HG02970 (cell line): Measurements from ENCODE around the gene PLEKHA8.
"Not testable (repeated sequence)": the region's sequence is repeated elsewhere in the genome, so short reads cannot be mapped to it uniquely, and the experiment has no call there.

Experiments used
- ATAC-seq: cut with Tn5 transposase; IDR thresholded peaks from one replicate; pipeline ENCODE4 v1.9.1; 2021; ENCODE audit warnings: mild to moderate bottlenecking, moderate library complexity, moderate number of reproducible peaks; ENCODE audit not compliant: unreplicated experiment, low FRiP score

PLEKHA8 gene

DNA sequence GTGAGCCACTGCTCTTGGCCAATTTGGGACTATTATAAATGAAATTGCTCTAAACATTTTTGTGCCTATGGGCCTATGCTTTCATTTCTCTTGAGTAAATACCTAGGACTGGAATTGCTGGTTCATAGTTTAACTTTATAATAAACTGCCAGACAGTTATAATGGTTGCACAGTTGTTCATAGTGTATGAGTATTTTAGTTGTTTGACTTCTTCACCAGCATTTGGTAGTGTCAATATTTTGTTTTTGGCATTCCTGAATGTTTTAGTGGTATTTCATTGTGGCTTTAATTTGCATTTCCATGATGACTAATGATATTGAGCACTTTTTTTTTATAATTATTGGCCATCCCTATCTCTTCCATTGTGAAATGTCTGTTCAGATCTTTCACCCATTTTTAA, 29.5 kb downstream of the PLEKHA8 start:
- ATAC-seq: no peak

GRCh38 chr7:30061786-30062185, 33.6 kb downstream of the PLEKHA8 start:
- ATAC-seq: not testable (repeated sequence)

DNA sequence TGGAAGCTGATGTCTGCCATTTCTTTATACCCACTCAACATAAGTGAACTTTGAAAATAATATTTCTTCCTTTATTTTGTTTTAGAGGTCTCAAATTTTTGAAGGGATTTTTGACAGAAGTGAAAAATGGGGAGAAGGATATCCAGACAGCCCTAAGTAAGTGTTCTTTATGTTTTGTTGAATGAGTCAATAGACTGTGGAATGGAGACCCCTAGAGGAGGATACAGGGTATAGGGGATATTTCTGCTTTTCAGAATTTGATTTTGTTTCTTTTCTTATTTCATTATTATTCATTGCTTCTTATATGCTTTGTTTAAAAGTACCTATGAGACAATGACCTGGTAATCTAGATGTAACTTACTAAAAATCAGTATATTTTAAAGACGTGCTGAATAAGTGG, 34.4 kb downstream of the PLEKHA8 start:
- ATAC-seq: no peak

GRCh38 chr7:30065746-30066145, 37.5 kb downstream of the PLEKHA8 start:
- no peak for ATAC-seq

DNA sequence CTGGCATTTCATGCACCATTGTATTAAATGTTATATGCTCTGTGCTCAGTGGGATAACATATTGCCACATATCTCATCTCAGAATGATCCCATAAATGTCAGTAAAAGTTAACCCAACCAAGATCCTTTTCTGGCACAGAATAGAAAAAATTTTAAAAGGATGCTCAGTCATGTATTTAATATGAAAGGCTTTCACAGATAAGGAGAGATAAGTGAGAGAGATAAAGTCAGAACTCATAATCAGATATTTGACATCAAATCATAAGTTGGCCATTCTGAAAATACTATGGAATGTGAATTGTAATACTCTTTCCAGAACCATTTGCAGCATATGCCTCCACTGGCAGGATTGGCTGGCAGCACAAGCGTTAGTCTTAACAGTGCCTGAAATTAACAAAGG, 38.5 kb downstream of the PLEKHA8 start:
- ATAC-seq: no peak

DNA sequence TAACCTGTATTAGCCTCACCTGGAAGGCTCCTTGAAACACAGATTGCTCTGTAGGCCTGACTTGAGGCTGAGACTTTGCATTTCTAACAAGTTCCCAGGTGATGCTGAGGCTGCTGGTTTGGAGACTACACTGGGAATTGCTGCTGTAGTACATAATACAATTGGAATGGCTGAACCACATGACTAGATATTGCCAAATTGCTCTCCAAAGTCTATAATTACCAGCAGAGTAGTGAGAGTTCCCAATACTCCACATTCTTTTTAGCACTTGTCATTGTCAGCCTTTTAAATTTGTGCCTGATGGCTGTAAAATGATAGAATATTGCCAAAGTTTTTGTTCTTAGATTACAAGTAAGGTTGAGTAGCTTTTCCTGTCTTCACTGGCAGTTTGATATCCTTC, 39.9 kb downstream of the PLEKHA8 start:
- ATAC-seq: no peak

DNA sequence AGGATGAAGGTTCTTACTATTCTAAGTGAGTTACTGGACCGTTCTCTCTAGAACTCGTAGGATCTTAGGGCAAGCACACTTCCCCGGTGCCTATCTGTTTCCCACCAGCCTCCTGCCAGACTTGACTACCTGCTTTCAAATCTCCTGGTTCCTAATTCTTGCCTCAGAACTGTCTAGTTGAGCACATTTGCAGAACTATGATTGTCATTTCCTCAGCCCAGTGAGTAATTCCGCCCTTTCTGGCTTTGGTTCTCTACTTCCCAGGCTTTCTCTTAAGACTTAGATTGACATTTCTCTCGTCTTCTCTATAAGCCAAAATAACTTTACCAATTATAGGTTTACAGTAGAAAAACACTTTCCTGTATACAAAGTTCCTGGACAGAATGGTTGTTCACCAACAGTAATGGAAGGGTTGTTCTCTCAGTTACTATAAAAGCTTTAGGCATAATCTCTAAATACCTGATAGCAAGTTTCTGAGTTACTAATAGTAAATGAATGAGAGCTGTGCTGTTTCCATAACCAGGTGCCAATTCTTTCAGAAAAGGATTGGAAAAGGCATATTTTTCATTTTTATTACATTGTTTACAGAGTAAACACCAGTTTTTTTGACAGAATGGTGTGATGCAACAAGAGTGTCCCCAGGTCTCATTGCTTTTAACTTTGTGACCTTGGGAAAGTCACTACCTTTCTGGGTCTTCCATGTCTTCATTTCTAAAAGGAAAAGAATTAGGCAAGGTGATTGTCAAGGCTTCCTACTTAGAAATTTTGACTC, 41.1 kb downstream of the PLEKHA8 start:
- no peak for ATAC-seq

DNA sequence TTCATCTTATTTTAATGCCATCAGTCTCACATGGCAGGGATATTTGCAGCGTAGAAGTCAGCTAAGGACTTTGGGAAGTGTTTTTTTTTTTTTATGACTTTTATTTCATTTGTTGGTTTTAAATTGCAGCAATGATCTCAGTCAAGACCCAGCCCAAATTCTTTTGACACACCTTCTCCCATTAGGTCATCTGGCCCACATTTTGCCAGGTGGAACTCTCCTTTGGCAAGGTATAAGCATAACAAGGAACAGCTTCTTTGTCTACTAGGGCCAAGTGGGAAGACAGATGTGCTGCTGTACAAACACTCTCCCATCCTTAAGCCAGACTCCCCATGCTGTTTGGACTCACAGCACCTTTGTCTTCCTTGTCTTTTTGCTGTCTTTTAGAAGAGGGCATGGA, 41.8 kb downstream of the PLEKHA8 start:
- no peak for ATAC-seq

- ATAC-seq: no peak
These were observed 44.5 kb downstream of the PLEKHA8 start for GRCh38 chr7:30072735-30073134.

- no peak for ATAC-seq
These were observed 46.3 kb downstream of the PLEKHA8 start for GRCh38 chr7:30074422-30075030.

GRCh38 chr7:30076411-30076810, 48.2 kb downstream of the PLEKHA8 start:
- no peak for ATAC-seq

GRCh38 chr7:30078280-30078679, 50.1 kb downstream of the PLEKHA8 start:
- ATAC-seq: no peak

GRCh38 chr7:30079880-30080279, 51.7 kb downstream of the PLEKHA8 start:
- no peak for ATAC-seq

DNA sequence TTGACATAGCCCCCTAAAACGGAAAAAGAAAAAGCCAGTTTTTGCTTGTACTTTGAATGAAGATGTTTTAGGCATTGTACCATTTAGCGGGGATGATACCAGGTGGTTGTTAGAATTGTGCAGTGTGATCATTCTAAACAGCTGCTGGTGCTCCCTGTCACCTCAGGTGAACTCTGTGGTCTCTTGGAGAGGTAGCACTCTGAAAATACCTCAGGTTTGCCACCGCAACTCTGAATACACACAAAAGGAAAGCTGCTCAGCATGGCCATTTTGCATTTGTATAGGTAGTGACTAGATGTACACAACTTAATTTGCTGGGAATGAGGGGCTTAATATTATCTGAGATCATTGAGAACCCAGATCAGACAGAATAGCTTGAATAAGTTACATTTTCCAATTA, 52.6 kb downstream of the PLEKHA8 start:
- no peak for ATAC-seq

GRCh38 chr7:30082686-30083085, 54.5 kb downstream of the PLEKHA8 start:
- ATAC-seq: no peak

DNA sequence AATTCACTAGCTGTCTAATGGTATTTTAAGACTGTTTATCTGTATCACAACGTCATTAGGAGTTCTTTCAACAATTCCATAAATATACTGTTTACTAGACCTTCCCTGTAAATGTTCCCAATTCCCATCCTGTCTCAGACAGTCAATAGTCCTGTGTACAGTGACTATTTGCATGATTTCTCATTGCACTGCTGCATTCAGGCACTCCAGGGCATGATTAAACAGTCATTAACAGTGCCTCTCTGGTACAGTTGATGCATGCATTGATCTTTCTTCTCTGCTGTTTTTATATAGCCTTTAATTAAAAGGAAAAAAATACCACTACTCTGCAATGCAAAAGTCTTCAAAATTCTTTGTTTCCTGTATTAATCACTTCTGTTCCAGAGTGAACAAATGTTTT, 55.1 kb downstream of the PLEKHA8 start:
- no peak for ATAC-seq

GRCh38 chr7:30084212-30084611, 56.0 kb downstream of the PLEKHA8 start:
- no peak for ATAC-seq

GRCh38 chr7:30086529-30086928, 58.3 kb downstream of the PLEKHA8 start:
- ATAC-seq: no peak

- no peak for ATAC-seq
These were observed 59.2 kb downstream of the PLEKHA8 start for GRCh38 chr7:30087371-30087770.

DNA sequence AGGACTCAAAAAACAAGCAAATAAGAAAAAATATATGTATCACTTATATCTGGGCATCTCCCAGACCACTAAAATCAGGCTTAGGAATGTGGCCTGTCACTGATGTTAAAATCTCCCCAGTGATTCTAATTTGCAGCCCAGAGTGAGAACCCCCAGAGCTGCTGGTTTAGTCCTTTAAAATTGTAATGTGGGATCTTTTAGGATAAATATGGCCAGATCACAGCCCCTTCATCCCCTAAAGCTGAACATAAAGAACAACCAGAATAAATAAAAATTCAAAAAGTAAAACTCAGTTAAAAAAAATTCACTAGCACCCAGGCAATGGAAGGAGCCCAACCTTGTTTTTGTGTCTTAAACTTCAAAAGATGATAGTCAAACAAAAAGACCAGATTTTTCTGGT, 60.1 kb downstream of the PLEKHA8 start:
- ATAC-seq: no peak

- no peak for ATAC-seq
These were observed 61.9 kb downstream of the PLEKHA8 start for GRCh38 chr7:30090111-30090510.

DNA sequence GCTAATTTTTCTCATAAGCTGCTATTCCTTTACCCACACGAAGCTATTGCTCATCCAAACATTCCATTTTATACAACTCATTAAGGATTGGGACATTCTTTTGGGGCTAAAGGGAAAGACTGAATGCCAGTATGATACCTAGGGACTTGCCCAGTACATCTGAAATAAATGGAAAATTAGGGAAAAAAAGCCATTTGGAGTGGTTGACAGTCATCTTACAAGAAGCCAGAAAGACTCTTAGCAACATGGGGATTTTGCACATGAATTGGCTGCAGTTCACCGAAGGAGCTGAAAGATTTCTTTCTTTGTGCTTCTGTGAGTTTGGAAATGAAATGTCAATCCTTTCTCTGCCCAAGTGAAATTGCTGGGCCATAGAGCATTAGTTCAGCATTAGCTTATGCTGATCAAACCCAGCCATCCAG, 63.3 kb downstream of the PLEKHA8 start:
- no peak for ATAC-seq
